ENCODE data around the gene PC.
"Not testable (repeated sequence)": the region's sequence is repeated elsewhere in the genome, so short reads cannot be mapped to it uniquely, and the experiment has no call there.

PC gene

GRCh38 chr11:66847461-66848232 is 110.5 kb downstream of the PC start:
- FAIRE-seq, result no peak

GRCh38 chr11:66846671-66847091 is 111.5 kb downstream of the PC start:
- DNase-seq (ENCODE audit: insufficient read length, low spot score) (no peak), FAIRE-seq (no peak)

More at GRCh38 chr11:66847461-66848232, 110.5 kb downstream of the PC start:
- DNase-seq (ENCODE audit: insufficient read length, low spot score), result no peak

DNA sequence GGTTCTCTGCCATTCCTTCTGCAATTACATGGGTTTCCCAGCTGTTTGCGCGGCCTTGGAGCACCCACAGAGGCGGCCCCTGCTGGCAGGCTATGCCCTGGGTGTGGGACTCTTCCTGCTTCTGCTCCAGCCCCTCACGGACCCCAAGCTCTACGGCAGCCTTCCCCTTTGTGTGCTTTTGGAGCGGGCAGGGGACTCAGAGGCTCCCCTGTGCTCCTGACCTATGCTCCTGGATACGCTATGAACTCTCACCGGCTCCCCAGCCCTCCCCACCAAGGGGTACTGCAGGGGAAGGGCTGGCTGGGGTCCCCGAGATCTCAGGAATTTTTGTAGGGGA is 112.3 kb downstream of the PC start:
- FAIRE-seq, result no peak
- no peak for DNase-seq (ENCODE audit: insufficient read length, low spot score)

DNA sequence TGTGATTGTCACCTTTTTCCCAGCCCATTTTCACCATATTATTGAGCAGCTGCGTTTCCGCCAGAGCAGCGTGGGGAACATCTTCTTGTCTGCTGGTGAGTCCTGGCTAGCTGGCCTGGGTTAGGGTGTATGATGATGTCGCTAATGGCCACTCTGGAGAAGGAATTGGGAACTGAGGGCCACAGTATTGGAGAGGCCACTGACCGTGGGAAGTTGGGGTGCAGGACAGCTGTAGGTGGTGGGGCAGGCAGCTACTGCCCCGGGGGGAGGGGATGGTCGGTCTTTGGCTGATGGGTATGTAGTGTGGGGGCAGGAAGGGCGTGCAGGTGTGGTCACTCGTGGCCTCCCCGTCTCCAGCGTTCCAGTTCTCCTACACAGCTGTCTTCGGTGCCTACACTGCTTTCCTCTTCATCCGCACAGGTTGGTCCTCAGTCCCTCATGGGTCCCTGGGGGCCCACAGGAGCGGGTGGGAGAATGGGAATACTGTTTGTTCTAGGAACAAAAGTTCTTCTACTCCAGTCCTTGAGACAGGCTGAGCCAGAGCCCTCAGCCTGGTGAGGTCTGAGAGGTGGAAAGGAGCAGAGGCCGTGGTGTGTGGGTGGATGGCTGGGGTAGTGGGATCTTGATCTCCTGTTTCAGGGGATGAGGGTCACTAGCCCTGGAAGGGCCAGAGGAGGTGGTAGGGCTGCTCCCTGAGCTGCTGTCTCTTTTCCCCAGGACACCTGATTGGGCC is 112.9 kb downstream of the PC start:
- no peak for FAIRE-seq

GRCh38 chr11:66844496-66845142 is 113.6 kb downstream of the PC start:
- FAIRE-seq, result no peak
- no peak for DNase-seq (ENCODE audit: insufficient read length, low spot score)

More for the DNA sequence above, 112.9 kb downstream of the PC start:
- DNase-seq (ENCODE audit: insufficient read length, low spot score), result no peak

DNA sequence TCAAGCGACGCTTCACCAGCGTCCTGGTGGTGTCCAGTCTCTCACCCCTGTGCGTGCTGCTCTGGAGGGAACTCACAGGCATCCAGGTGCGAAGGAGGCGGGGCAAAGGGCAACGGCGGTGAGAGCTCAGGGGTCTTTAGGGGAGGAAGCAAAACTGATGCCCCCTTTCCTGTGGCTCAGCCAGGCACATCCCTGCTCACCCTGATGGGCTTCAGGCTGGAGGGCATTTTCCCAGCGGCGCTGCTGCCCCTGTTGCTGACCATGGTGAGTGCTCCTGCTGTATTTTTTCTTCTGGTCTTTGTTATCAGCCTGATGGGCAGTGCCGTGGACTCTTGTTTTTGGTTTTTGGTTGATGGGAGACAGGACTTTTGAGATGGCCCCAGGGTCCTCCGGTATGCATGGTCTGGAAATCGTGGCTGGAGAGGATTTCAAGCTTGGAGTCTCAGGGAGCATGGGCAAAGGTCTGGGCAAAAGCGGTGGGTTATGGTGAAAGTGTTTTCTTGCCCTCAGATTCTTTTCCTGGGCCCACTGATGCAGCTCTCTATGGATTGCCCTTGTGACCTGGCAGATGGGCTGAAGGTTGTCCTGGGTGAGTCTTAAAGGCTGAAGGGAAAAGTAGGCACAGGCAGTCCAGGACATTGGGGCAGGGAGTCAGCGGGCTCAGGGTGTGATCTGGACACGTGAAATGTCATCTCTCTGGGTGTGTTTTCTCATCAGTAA is 114.2 kb downstream of the PC start:
- FAIRE-seq (no peak), DNase-seq (ENCODE audit: insufficient read length, low spot score) (no peak)

GRCh38 chr11:66842896-66843775 is 115.0 kb downstream of the PC start, which contains the start of gene RCE1:
Gene RCE1, plus strand, starts transcription at chr11:66843441. Its CDS starts 15 bp downstream, at chr11:66843456.
- peak; percentile 89 for FAIRE-seq

GRCh38 chr11:66842501-66842895 is 115.7 kb downstream of the PC start:
- no peak for DNase-seq (ENCODE audit: insufficient read length, low spot score)
- no peak for FAIRE-seq

More at GRCh38 chr11:66842896-66843775, 115.0 kb downstream of the PC start, which contains the start of gene RCE1:
- DNase-seq (ENCODE audit: insufficient read length, low spot score), result peak; percentile 94

- FAIRE-seq, result no peak
- DNase-seq (ENCODE audit: insufficient read length, low spot score), result no peak
These were observed 116.3 kb downstream of the PC start for GRCh38 chr11:66841861-66842260.

DNA sequence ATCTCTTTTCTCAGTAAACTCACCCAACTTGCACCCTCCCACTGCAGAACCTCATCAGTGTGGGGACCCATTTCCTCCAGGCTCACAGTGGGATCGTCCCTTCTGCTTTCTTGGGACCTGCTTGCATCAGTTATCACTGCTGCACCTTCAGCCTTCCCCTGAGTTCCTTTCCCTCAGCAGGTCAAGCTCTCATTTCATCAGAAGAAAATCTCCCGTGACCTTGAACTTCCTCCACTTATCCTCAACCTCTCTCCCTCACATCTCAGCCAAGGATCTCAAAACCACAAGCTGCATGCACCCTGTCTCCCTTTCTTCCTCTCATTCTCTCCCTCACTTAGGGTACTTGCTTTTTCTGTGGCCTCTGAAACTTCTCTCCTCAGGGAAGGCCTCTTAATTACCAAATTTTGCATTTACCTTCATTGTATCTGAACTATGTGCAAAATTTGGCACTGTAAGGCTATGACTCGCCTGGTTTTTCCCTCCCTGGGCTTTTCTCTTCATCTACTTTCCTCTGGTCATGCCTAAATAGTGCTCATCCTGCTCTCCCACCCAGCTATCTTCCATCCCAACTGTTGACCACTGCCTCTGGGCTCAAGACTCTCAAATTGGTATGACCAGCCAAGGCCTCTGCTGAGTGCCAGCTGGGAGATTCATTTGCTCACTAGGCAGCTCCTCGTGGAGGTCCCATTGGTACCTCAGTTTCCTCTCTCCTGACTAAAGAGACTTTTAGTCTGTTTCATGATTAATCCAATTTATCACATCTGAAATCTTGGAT is 117.7 kb downstream of the PC start:
- DNase-seq (ENCODE audit: insufficient read length, low spot score) (no peak), FAIRE-seq (no peak)

DNA sequence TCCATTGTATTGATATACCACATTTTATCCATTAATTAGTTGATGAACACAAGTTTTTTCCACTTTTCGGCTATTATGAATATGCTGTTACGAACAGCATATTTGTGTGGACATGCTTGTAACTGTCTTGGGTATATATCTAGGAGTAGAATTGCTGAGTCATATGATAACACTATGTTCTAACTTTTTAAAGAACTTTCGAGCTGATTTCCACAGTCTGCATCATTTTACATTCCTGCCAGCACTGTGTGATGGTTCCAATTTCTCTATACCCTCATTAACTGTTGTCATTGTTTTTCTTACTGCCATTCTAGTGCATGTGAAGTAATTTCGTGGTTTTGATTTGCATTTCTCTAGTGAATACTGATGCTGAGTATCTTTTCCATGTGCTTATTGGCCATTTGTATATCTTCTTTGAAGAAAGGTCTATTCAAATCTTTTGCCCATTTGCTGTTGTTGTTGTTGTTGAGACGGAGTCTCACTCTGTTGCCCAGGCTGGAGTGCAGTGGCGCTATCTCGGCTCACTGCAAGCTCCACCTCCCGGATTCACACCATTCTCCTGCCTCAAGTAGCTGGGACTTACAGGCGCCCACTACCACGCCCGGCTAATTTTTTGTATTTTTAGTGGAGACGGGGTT is 122.3 kb downstream of the PC start:
- DNase-seq (ENCODE audit: insufficient read length, low spot score) (no peak), FAIRE-seq (no peak)

DNA sequence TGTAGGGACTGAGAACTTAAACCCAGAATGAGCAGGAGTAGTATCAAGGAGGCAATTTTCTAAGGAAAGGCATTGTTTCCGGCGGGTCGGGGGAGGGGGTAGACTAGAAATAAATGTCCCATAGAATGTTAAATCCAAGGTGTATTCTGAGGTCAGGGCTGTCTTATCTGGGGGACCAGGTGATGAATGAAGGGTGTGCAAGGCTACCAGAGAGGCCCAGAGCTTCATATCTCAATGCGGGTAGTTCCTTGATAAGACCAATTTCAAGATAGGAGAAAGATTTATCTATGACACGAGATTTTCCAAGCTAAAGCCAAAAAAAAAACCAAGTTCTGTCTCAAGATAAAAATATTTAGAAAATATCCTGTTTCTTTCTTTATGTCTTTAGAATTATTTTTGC is 123.2 kb downstream of the PC start:
- DNase-seq (ENCODE audit: insufficient read length, low spot score) (no peak), FAIRE-seq (no peak)

- DNase-seq (ENCODE audit: insufficient read length, low spot score) (no peak), FAIRE-seq (no peak)
These were observed 123.7 kb downstream of the PC start for GRCh38 chr11:66834539-66834845.

GRCh38 chr11:66824573-66824972 is 133.6 kb downstream of the PC start:
- not testable (repeated sequence) for FAIRE-seq; DNase-seq (ENCODE audit: insufficient read length, low spot score)

- FAIRE-seq (no peak), DNase-seq (ENCODE audit: insufficient read length, low spot score) (no peak)
These were observed 134.5 kb downstream of the PC start for GRCh38 chr11:66823700-66824099.

DNA sequence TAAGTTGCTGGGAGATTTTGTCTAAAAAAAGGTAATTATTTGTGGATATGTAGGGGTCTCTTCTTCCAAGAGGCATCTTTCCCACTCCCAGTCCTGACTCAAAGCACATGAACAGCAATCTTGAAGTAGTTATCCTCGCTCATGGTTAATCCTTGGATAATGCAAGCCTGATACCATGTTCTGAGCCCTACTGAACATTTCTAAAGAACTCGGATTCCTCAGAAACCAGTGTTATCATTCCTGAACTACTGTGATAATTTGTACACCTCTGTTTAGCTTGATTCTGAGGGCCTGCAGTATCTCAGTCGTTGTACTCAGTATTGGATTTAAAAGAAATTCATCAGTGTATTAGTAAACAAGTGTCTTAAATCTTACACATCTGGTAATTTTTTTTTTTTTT is 137.3 kb downstream of the PC start:
- no peak for FAIRE-seq

GRCh38 chr11:66820381-66820780 is 137.8 kb downstream of the PC start:
- DNase-seq (ENCODE audit: insufficient read length, low spot score), result no peak
- FAIRE-seq, result no peak

More for the DNA sequence above, 137.3 kb downstream of the PC start:
- no peak for DNase-seq (ENCODE audit: insufficient read length, low spot score)

- DNase-seq (ENCODE audit: insufficient read length, low spot score) (no peak), FAIRE-seq (no peak)
These were observed 139.8 kb downstream of the PC start for GRCh38 chr11:66818231-66818955.
